SW480 (cell line): ENCODE results near the gene MCM3.

Experiments
- DNase-seq: peaks from one replicate; pipeline ENCODE4 v3.0.0-alpha.2; 2016; ENCODE audit warnings: low spot score

Gene MCM3

GRCh38 chr6:52284460-52285176, at the start of gene MCM3:
Gene MCM3, minus strand, starts transcription at chr6:52284742. Its CDS starts 68 bp downstream, at chr6:52284674.
- DNase-seq, result peak; percentile 98

- DNase-seq, result peak; percentile 11
Observed at GRCh38 chr6:52333840-52334200, 49.3 kb upstream of the MCM3 start.

- no peak for DNase-seq
Observed at GRCh38 chr6:52331793-52332457, 47.4 kb upstream of the MCM3 start.

DNA sequence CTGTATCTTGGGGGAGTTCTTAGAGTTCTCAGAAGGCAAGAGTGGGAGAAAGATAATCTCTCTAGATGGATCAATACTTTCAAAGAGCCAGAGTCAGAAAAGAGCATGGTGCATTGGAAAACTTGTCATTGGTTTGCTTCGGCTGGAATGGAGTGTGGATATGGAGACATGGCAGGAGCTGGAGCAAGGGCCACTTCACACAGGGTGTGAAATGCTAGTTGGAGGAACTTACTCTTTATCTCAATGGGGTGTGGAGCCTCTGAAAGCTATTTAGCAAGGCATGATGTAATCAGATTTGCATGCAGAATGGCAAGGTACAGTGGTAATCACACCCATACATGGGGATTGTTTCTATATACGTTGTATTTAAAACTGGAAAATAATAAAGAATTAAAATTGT, 45.9 kb upstream of the MCM3 start:
- peak; percentile 21 for DNase-seq

DNA sequence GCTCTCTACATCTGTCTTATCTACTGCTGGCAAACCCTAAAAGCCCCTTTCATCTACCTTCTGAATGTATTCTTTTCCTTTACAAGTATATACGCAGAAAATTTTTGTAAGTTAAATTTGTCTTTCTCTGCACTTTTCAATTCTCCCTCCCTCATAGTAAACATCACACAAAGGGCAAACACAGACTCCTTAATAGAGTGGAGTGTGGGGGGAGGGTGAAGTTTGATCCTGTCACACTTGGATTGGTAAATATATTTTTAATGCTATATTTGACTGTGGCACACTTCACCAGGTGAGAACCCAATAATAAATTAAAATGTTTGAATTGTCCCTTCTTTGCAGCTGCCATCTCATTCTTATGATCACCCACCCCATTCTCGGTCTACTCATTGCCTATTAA, 44.2 kb upstream of the MCM3 start:
- no peak for DNase-seq

GRCh38 chr6:52328303-52328662, 43.7 kb upstream of the MCM3 start:
- DNase-seq, result no peak

- DNase-seq, result no peak
Observed at GRCh38 chr6:52326540-52327364, 42.2 kb upstream of the MCM3 start.

DNA sequence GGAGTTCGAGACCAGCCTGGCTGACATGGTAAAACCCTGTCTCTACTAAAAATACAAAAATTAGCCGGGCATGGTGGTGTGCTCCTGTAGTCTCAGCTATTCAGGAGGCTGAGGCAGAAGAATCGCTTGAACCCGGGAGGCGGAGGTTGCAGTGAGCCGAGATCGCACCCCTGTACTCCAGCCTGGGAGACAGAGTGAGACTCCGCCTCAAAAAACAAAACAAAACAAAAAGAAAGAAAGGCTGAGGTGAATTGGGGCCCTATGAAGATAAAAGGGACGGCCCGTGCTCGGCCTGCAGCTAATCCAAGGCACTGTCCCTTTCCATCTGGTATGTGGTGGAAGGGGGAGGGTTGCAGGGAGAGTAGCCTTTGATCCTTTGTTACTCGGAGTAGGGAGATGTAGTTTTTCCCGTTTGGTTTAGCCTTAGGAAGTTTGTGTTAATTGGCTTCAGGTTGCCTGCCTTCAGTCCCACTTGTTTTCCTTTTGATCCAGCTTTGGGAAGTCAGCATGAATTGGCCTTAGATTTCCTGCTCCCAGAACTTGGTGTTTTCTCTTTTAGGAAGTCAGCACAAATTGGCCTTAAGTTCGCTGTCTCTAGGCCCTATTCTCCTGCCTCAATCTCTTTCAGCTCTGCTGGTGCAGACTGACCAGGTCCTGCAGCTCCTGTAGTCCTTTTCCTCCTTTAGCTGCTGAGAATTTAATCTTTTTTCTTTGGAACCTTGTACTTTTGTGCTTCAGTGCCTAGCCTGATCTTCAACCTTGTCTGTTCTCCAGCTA, 41.3 kb upstream of the MCM3 start:
- DNase-seq, result peak; percentile 58

DNA sequence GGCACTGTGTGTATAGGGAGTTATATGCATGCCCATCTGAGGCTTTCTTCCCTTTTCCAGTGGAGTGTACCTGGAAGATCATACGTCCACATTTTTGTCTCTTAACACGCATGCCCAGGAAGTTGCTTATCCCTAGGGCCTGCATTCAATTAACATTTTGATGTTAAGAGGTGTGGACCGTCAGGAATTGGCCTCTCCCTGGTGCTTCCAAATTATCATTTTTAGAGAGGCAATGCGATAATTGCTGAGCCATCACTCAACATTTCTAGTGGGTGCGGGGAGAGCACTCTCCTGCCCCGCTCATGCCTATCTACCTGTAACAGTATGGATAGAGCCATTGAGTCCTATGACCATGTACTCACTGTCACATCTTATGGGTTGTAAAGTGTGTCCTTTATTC, 39.6 kb upstream of the MCM3 start:
- no peak for DNase-seq

- peak; percentile 24 for DNase-seq
Observed at GRCh38 chr6:52317841-52318581, 33.5 kb upstream of the MCM3 start.

DNA sequence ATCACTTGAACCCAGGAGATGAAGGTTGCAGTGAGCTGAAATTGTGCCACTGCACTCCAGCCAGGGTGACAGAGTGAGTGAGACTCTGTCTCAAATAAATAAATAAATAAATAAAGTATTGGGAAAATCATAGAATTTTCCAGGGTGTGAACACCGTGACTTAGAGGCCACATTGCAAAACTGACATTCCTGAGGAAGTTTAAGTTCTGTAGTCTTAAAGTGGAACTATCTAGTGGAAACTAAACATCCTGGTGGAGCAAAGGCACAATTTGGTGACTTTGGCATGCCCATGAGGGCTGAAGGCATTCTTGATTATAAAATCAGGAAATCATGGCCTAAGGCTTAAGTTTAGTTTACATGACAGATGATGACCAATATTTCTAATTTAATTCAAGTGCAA, 32.7 kb upstream of the MCM3 start:
- DNase-seq, result no peak

- no peak for DNase-seq
Observed at GRCh38 chr6:52314752-52315151, 30.2 kb upstream of the MCM3 start.

- no peak for DNase-seq
Observed at GRCh38 chr6:52312461-52312860, 27.9 kb upstream of the MCM3 start.

DNA sequence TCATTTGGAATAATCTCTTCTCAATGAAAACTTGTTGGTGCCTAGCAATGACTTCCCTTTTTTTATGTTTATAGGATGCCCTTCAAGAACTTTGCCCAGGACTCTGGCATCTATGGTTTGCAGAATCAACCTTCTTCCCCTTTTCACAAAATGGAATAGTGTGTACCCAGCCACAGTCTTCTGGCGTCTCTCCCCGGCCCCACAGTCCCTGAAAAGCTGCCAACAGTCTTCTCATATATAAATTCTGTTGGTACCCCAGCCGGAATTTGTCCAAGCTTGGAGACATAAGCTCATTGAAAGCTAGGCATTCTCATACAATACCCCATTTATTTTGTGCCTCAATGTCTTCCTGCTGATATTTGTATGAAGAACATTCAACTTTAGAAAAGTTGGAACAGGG, 26.4 kb upstream of the MCM3 start:
- no peak for DNase-seq

DNA sequence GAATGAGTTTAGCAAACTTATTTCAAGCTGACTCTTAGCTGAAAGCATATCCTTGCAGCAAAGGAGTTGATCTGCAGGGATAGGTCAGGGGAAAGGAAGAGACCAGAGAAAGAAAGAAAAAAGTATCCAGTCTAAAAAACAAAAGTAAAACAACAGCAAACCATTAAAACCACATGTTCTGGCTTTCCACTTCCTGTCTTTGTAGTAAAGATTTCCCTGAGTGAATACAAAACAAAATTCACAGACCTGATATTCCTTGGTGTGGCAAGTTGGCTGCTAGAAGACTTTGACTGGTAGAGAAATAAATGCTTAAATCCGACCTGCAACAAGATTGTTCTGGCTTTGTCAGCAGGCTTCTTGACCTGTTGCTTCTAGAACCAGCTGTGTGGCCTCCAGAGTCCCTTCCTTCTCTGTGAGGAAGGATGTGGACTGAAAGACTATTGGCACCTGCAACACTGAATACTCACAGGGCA, 23.4 kb upstream of the MCM3 start:
- DNase-seq, result no peak

DNA sequence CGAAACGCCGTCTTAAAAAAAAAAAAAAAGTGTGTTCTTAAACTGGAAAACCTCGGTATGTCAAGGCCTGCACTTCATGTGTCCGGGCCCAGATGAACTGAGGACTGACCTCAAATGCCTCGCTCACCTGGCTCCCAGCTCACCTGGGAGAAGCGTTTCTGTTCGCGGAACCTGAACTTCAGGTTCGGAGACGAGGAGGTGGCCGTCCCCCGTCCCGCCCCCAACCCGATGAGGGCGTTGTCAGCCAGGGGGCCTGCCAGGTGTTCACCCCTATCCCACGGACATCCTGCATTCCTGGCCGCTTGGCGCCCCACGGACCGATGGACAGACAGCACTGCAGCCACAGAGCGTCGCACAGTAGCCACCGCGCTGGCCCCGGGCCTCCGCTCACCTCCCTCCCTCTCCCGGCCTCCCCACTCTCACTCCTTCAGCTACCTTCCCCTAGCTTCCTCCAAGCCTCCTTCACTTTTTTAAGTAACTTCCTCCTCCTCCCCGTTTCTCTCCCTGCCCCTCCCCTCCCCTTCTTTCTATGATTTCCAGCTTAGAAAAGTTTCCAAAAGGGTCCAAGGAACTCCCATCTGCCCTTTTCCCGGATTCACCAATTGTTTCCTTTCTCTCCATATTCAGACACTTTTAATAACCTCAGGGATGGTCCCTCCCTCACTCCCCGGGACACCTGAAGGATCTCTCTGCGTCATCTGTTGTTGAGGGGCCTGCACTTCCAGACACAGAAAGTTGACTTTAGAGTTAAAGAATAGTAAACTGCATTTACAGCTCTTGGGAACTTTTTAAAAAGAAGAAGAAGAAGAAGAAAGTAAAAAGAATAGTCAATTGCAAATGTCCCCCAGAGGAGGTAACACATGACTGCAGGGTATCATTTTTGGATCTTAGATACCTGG, 22.7 kb upstream of the MCM3 start:
- DNase-seq, result no peak

DNA sequence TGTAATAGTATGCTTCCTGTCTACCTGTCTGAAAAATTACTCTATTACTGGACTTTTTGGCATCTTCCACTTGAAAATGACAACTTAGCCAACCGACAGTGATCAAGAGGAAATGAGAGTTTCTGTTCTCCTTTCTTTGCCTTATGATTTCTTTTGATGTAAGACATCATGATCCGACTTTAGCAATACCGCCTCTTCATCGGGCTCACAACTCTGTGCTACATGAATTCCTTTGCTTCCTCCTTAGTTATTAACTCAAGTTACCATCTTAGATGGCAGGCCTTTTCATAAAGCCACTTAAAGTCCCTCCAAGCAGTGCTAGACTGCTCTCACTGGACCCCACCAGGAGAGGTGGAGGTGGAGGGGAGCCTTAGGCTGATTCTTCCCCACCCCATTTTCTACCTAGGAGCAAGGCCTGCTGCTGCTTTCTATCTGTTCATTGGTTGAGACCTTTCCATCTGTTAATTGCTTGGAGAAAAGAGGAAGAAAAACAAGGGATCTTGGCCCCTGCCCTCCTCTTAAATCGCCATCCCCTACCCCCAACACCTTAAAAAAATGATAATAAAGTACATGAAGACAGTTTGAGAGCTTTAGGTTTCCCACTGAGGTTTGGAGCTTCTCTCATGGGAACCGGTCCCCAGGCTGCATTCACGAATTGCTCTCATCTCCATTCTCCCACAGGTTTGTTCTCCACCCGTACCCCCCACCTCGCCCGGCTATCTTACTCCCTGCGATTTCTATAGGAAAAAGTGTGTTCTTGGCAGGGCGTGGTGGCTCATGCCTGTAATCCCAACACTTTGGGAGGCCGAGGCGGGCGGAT, 21.6 kb upstream of the MCM3 start:
- no peak for DNase-seq

- DNase-seq, result no peak
Observed at GRCh38 chr6:52305411-52305810, 20.9 kb upstream of the MCM3 start.

- DNase-seq, result no peak
Observed at GRCh38 chr6:52304983-52305390, 20.4 kb upstream of the MCM3 start.

DNA sequence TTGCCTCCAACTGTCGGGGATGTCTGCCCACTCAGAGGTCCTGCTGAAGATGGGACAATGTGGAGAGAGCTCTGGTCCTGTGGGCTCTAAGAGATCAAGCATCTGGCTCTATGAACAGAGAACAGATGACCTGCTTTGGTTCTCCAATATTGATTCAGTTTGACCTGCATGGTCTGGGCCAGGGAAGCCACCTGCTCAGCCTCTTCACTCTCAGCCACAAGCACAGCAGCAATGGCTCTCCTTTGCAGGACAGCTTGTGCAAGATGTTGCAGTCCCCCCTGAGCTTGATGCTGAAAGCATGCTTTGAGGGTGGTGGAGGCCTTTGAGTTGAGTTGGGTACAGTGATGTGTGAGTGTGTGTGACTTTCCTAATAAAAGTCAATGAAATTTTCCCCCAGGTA, 18.6 kb upstream of the MCM3 start:
- DNase-seq, result no peak
